ENCODE measurements around the gene SIDT2. TPM values are rescaled to one million over a fixed set of nuclear protein-coding genes. Genes with fewer than 3 reads are reported as not detected.

Gene SIDT2
- total RNA-seq, 1 experiment from 2014 or later = 47.6 TPM

DNA sequence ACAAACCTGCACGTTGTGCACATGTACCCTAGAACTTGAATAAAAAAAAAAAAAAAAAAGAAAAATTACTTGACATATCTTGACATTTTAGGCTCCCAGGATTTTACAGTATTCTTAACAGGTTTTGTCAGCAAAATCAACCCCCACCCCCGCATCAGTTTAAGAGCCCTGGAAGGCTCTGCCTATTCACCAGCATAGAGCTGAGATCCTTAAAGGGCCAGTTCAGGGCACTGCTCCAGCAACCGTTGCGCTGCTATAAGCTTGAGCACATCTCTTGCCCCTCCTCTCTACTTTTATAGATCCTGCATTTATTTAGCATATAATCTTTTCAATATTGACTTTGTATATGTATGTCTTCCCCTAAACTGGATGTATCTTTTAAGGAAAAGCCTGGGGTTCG, 35.2 kb upstream of the SIDT2 start:
- H3K9me3 ChIP-seq (ENCODE audit: control insufficient read depth, insufficient read depth, low read depth, low read length) = no peaks in the 10 kb centered on the region
- in situ Hi-C loops (cut with HindIII; ENCODE audit: low pct_unique_long_range_greater_than_20kb, low sequenced_read_pairs) = no loop called here
- peaks cover 7% of the 10 kb centered on the region for H3K36me3 ChIP-seq (ENCODE audit: control insufficient read depth, insufficient read depth, low read length)
- DNase-seq (ENCODE audit: low read depth, low spot score) = peak; percentile 35
- intact Hi-C loops (cut with micrococcal nuclease; ENCODE audit: unreplicated experiment) = no loop called here
- TSS peak; percentile 97 for BruUV-seq (replicated peaks)
- POLR2A ChIA-PET = interaction anchor here (0.6 kb wide), 2 partner anchors 198 to 275 kb away, joined by 5 to 8 read pairs; no protein-coding TSS in a partner anchor
- CTCF ChIA-PET = interaction anchor here (0.5 to 1.2 kb wide), 6 partner anchors 13 to 357 kb away, joined by 3 to 13 read pairs (median 7); no protein-coding TSS in a partner anchor
- ATAC-seq = peak; percentile 68
- H3K27me3 ChIP-seq (ENCODE audit: control insufficient read depth, insufficient read depth, low read length) = no peaks in the 10 kb centered on the region
- TF ChIP-seq TCF7L2 (IDR thresholded peaks at IDR 0.05; ENCODE audit: low read depth, low read length) (no peak), SIN3A (IDR thresholded peaks at IDR 0.05; ENCODE audit: borderline replicate concordance, insufficient read depth, low read depth, low read length) (no peak), POLR2AphosphoS5 (IDR thresholded peaks at IDR 0.05; ENCODE audit: low read depth, low read length) (no peak)
- TF ChIP-seq, protein P1, sequence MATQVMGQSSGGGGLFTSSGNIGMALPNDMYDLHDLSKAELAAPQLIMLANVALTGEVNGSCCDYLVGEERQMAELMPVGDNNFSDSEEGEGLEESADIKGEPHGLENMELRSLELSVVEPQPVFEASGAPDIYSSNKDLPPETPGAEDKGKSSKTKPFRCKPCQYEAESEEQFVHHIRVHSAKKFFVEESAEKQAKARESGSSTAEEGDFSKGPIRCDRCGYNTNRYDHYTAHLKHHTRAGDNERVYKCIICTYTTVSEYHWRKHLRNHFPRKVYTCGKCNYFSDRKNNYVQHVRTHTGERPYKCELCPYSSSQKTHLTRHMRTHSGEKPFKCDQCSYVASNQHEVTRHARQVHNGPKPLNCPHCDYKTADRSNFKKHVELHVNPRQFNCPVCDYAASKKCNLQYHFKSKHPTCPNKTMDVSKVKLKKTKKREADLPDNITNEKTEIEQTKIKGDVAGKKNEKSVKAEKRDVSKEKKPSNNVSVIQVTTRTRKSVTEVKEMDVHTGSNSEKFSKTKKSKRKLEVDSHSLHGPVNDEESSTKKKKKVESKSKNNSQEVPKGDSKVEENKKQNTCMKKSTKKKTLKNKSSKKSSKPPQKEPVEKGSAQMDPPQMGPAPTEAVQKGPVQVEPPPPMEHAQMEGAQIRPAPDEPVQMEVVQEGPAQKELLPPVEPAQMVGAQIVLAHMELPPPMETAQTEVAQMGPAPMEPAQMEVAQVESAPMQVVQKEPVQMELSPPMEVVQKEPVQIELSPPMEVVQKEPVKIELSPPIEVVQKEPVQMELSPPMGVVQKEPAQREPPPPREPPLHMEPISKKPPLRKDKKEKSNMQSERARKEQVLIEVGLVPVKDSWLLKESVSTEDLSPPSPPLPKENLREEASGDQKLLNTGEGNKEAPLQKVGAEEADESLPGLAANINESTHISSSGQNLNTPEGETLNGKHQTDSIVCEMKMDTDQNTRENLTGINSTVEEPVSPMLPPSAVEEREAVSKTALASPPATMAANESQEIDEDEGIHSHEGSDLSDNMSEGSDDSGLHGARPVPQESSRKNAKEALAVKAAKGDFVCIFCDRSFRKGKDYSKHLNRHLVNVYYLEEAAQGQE (IDR thresholded peaks at IDR 0.05; ENCODE audit: insufficient read depth in 1 of 2, low read depth in 2 of 2, low read length in 1 of 2) = no peak
- TF ChIP-seq, protein P2, sequence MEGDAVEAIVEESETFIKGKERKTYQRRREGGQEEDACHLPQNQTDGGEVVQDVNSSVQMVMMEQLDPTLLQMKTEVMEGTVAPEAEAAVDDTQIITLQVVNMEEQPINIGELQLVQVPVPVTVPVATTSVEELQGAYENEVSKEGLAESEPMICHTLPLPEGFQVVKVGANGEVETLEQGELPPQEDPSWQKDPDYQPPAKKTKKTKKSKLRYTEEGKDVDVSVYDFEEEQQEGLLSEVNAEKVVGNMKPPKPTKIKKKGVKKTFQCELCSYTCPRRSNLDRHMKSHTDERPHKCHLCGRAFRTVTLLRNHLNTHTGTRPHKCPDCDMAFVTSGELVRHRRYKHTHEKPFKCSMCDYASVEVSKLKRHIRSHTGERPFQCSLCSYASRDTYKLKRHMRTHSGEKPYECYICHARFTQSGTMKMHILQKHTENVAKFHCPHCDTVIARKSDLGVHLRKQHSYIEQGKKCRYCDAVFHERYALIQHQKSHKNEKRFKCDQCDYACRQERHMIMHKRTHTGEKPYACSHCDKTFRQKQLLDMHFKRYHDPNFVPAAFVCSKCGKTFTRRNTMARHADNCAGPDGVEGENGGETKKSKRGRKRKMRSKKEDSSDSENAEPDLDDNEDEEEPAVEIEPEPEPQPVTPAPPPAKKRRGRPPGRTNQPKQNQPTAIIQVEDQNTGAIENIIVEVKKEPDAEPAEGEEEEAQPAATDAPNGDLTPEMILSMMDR (IDR thresholded peaks at IDR 0.05) = no peak
- H3K27ac ChIP-seq (ENCODE audit: low read length) = peak overlapping the region; percentile 100
- H3K4me1 ChIP-seq (ENCODE audit: control insufficient read depth, insufficient read depth, low read length) = peaks cover 18% of the 10 kb centered on the region
- peak overlapping the region; percentile 97 to 100 for H3K4me3 ChIP-seq (ENCODE audit: low read depth in 2 of 2, low read length in 2 of 2)

DNA sequence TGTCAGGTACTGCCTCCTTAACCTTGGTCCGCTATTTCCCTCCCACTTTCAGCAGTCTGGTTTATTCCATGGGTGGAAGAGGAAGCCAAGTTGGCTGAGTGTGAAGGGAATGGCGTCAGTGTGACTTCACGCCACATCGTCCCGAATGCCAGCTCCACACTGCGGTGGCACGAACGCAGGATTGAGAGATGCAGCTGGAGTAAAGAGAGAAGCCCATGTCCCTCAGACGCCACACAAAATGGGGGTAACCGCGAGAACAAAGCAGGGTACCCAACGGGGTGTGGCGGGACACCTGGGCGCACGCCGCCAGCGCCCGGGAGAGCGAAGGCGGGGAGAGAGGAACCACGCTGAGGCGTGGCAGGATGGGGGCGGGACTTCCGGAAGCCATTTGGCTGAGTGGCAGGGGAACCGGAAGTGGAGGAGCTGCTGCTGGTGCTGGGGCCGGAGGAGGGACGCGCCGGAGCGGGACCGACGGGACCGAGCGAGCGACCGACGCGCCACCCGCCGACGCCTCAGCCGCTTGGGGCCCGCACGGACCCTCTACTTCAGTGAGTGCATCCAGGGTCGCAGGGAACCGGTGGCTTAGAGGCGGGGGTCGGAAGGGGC, 34.6 kb upstream of the SIDT2 start, which contains the start of gene PAFAH1B2:
Gene PAFAH1B2, plus strand, starts transcription at position 417 of the 606 bp plus-strand sequence. CDS start 8,161 bp downstream, outside the sequence.
- H3K4me1 ChIP-seq (ENCODE audit: control insufficient read depth, insufficient read depth, low read length) = peaks cover 18% of the 10 kb centered on the region
- H3K27me3 ChIP-seq (ENCODE audit: control insufficient read depth, insufficient read depth, low read length) = no peaks in the 10 kb centered on the region
- in situ Hi-C loops (cut with HindIII; ENCODE audit: low pct_unique_long_range_greater_than_20kb, low sequenced_read_pairs) (no loop called here), intact Hi-C loops (cut with micrococcal nuclease; ENCODE audit: unreplicated experiment) (no loop called here)
- H3K36me3 ChIP-seq (ENCODE audit: control insufficient read depth, insufficient read depth, low read length) = peaks cover 10% of the 10 kb centered on the region
- ChIA-PET POLR2A (interaction anchor here (0.6 to 0.9 kb wide), 5 partner anchors 19 to 400 kb away, joined by 3 to 7 read pairs (median 4); partner anchors contain the start of gene CEP164), CTCF (interaction anchor here (0.5 to 1.2 kb wide), 6 partner anchors 13 to 358 kb away, joined by 3 to 13 read pairs (median 7); no protein-coding TSS in a partner anchor)
- no TSS peak for BruUV-seq (replicated peaks)
- peak within 1 kb of the TSS; percentile 97 to 100 for H3K4me3 ChIP-seq (ENCODE audit: low read depth in 2 of 2, low read length in 2 of 2)
- TF ChIP-seq, protein P2 (IDR thresholded peaks at IDR 0.05) = no peak
- TF ChIP-seq, protein P1 (IDR thresholded peaks at IDR 0.05; ENCODE audit: insufficient read depth in 1 of 2, low read depth in 2 of 2, low read length in 1 of 2) = 0 out of 4 replicates have a peak, but pooled peaks of 1 of the 2 experiments have one; percentile 47
- TF ChIP-seq POLR2AphosphoS5 (IDR thresholded peaks at IDR 0.05; ENCODE audit: low read depth, low read length) (peak; percentile 98), SIN3A (IDR thresholded peaks at IDR 0.05; ENCODE audit: borderline replicate concordance, insufficient read depth, low read depth, low read length) (peak; percentile 87), TCF7L2 (IDR thresholded peaks at IDR 0.05; ENCODE audit: low read depth, low read length) (peak; percentile 53)
- no peaks in the 10 kb centered on the region for H3K9me3 ChIP-seq (ENCODE audit: control insufficient read depth, insufficient read depth, low read depth, low read length)
- ATAC-seq (peak; percentile 98), DNase-seq (ENCODE audit: low read depth, low spot score) (peak; percentile 81)
- H3K27ac ChIP-seq (ENCODE audit: low read length) = peak within 1 kb of the TSS; percentile 100

All from Panc1 (cell line).